GM21529 (cell line): ENCODE measurements around the gene RIC1.
"Not testable (repeated sequence)": the region's sequence is repeated elsewhere in the genome, so short reads cannot be mapped to it uniquely, and the experiment has no call there.

Experiments used
- ATAC-seq: cut with Tn5 transposase; IDR thresholded peaks from one replicate; pipeline ENCODE4 v1.9.1; 2021; ENCODE audit not compliant: unreplicated experiment

Gene RIC1

GRCh38 chr9:5620494-5620893 lies 8.4 kb upstream of the RIC1 start:
- ATAC-seq = no peak

DNA sequence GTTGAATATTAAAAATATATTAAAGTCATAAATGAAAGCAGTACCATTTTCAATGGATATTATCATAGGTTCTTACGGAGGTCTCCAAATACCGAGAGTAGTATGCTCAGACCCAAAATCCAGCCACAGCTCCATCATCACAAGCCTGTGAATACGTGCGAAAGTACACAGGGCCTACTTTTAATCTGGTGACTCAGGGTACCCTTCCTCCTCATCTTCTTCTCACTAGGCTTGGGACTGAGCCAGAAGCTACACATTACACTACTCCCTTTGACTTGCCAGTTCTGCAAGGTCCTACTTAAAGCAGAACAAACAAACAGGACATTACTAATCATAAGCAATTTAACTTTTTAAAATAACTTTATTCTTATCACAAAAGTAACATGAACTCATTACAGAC lies 7.6 kb upstream of the RIC1 start:
- no peak for ATAC-seq

DNA sequence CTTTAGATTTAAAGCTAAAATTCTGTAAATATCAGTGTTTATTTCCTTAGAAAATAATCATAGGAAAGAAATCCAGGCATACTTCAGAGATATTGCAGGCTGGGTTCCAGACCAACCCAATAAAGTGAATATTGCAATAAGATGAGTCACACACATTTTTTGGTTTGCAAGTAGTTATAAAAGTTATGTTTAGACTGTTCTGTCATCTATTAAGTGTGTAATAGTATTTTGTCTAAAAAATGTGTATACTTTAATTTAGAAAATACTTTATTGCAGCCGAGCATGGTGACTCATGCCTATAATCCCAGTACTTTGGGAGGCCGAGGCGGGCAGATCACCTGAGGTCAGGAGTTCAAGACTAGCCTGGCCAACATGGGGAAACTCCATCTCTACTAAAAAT lies 6.9 kb upstream of the RIC1 start:
- ATAC-seq = no peak

DNA sequence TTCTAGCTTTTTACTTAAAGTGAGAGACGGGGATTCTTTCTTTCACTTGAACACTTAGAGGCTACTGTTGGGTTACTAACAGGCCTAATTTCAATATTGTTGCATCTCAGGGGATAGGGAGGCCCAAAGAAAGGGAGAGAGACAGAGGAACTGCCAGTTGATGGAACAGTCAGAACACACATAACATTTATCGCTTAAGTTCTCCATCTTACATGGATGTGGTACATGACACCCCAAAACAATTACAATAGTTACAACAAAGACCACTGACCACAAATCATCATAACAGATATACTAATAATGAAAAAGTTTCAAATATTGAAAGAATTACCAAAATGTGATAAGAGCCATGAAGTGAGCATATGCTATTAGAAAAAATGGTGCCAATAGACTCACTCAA lies 4.3 kb upstream of the RIC1 start:
- ATAC-seq = no peak

GRCh38 chr9:5626727-5627634 lies 1.9 kb upstream of the RIC1 start:
- peak; percentile 50 for ATAC-seq

GRCh38 chr9:5627686-5628085 lies 1.2 kb upstream of the RIC1 start:
- not testable (repeated sequence) for ATAC-seq

- no peak for ATAC-seq
Observed at GRCh38 chr9:5628183-5628529, 751 bp upstream of the RIC1 start.

GRCh38 chr9:5629312-5630080 lies 589 bp downstream of the RIC1 start:
- ATAC-seq = peak; percentile 6

GRCh38 chr9:5630081-5630507 lies 1.2 kb downstream of the RIC1 start:
- no peak for ATAC-seq

DNA sequence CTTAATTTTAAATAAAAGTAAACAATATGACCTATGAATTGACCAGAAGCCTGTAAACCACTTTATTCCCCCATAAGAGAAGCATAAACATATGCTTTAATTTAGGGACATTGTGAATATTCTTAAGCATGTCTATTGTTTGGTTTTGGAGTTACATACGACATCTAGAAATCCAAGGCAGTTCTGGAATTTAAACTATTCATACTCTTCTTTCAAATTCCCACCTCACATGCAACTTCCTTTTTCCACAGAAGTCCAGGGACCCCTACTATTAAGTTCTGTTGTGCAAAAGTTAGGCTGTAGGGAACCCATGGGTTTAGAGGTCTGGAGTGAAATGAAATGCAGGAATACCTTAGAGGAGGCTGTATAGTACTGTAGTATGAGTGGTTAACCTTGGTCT lies 2.1 kb downstream of the RIC1 start:
- no peak for ATAC-seq

GRCh38 chr9:5632540-5632939 lies 3.6 kb downstream of the RIC1 start:
- no peak for ATAC-seq

DNA sequence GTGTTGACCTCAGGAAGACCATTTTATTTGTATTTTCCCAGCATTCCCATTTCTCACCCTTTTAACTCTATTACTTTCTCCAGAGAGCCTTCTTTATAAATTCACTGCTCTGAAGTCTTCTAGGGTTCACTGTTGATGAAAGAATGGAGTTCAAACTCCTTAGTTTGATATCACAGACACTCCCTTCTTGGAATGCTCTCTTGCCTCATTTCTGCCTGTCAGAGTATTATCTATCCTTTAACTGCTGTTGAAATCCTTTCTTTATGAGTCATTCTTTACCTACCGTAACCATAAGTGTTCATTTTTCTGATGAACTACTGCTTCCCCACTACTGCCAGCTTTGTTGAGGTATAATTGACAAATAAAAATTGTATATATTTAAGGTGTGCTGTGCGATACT lies 4.3 kb downstream of the RIC1 start:
- no peak for ATAC-seq

- no peak for ATAC-seq
Observed at GRCh38 chr9:5635390-5635789, 6.5 kb downstream of the RIC1 start.

- ATAC-seq = no peak
Observed at GRCh38 chr9:5639816-5640215, 10.9 kb downstream of the RIC1 start.

GRCh38 chr9:5642170-5642569 lies 13.3 kb downstream of the RIC1 start:
- no peak for ATAC-seq

DNA sequence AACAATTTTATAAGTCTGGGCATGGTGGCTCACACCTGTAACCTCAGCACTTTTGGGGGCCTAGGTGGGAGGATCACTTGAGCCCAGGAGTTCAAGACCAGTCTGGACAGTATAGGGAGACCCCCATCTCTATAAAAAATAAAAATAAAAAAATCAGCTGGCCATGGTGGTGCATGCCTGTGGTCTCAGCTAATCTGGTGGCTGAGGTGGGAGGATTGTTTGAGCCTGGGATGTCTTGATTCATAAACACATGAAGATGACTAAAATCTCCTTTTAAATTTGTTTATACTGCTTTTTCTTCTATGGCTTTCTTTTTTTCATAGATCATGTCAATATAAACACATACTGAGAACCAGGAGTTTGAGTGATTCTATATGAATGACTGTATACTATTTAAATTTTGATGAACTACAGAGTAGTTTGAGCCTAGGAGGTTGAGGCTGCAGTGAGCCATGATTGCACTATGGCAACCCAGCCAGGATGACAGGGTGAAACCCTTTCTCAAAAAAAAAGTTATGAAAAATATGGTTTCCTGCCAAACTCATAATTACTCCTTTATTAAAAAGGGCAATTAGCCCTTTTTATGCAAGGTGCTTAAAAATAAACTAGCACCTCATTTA lies 14.2 kb downstream of the RIC1 start:
- no peak for ATAC-seq

DNA sequence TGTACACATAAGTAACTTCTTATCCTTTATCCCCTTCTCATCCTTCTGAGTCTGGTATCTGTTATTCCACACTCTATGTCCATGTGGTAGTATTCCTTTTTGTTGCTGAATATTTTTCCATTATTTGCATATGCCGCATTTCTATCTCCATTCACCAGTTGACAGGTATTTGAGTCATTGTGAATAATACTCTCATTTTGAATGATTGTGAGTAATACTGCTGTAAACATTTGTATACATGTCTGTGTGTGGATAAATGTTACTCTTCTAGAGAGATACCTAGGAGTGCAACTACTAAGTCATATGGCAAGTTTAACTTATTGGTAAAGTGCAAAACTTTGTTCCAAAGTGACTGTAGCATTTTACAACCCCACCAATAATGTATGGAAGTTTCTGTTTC lies 15.6 kb downstream of the RIC1 start:
- ATAC-seq = no peak

DNA sequence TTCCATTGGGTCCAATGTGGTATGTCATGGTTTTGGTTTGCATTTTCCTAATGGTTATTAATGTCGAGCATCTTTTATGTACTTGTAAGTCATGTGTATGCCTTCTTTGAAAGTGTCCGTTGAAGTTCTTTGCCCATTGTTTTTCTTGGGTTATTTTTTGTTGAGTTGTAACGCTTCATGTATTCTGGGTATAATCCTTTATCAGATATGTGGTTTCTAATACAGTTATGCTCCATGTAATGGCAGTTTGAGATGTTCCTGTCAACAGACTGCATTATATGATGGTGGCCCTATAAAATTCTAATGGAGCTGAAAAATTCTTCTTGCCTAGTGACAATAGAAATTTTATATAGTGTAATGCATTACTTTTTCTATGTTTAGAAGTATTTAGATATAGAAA lies 17.2 kb downstream of the RIC1 start:
- ATAC-seq = no peak

DNA sequence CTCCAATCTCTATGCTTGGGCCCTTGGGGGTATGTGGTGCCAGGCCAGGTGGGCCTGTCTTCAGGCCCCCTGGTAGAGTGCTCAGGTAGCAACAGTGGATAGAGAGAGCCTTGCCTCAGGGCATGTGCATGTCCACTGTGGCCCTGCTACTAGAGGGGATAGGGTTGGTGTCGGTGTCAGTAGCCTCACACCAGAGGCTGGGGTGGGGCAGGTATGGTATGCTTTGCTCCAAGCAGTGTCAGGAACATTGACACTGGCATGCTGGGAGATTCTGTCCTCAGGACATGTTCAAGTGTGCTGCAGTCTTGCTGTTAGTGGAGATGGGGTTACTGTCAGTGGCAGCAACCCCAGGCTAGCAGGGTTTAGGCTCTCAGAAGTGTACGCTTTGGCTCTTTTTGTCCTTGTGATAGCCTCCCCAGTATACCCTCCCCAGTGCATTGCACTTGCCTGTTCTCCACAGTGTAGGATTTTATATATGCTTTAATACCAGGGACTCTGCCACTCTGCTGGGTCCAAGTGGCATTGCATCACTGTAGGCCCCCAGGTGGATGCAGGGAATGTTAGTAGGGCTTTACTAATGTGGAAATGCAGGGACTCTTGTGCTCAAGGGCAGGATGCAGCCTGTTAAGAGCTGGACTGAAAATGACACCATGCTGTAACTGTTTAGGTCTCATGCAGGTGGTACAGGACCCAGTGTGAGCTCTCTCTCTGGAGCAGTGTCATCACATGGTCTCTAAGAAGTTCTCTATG lies 21.6 kb downstream of the RIC1 start:
- ATAC-seq = no peak

DNA sequence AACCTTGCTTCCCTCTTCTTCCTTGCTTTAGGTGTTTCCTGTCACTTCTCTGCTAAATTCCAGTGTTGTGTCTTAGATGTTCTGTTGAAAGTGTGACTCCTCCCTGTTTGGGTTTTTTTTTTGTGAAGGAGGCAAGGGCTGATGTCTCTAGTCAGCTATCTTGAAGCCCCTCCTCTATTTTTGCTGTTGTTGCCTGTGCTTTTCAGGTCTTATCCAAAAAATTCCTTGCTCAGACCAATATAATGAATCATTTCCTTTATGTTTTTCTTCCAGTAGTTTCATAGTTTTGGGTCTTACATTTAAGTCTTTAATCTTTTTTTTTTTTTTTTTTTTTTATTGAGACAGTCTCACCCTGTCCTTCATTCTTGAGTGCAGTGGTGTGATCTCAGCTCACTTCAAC lies 22.3 kb downstream of the RIC1 start:
- ATAC-seq = no peak

GRCh38 chr9:5652821-5653220 lies 23.9 kb downstream of the RIC1 start:
- no peak for ATAC-seq
